ENCODE results near the gene LSM7. TPM values are rescaled to one million over a fixed set of nuclear protein-coding genes. Genes with fewer than 3 reads are reported as not detected.

LSM7 gene
- total and polyA plus RNA-seq, 2 experiments from 2014 or later, result 299 to 409 TPM

- Mint-ChIP-seq H3K27ac (no peak overlapping the region), H3K4me3 (no peak overlapping the region), H3K27me3 (ENCODE audit: insufficient read depth, low read depth, poor library complexity) (peaks cover 13% of the 10 kb centered on the region), H3K36me3 (ENCODE audit: low read depth) (no peaks in the 10 kb centered on the region), H3K4me1 (no peaks in the 10 kb centered on the region; the same call in 2 of the 3 replicates), H3K9me3 (peaks cover 10% of the 10 kb centered on the region; the same call in 2 of the 3 replicates)
- Histone ChIP-seq H3K4me3 (no peak overlapping the region), H4K20me1 (replicated peaks; ENCODE audit: insufficient read depth) (no peaks in the 10 kb centered on the region), H3K4me1 (ENCODE audit: insufficient read depth) (no peaks in the 10 kb centered on the region), H3K79me2 (replicated peaks; ENCODE audit: insufficient read depth) (no peaks in the 10 kb centered on the region), H3K4me2 (no peak overlapping the region), H3K27me3 (ENCODE audit: insufficient read depth) (no peaks in the 10 kb centered on the region), H3K27ac (ENCODE audit: low read depth) (no peak overlapping the region), H2AFZ (no peak overlapping the region), H3F3A (replicated peaks; ENCODE audit: low read depth) (no peaks in the 10 kb centered on the region), H3K36me3 (ENCODE audit: insufficient read depth) (no peaks in the 10 kb centered on the region), H3K9me2 (ENCODE audit: insufficient read depth) (0 out of 2 replicates have a peak, but pooled peaks cover 3% of the 10 kb centered on the region)
- DNase-seq (ENCODE audit: low spot score) (no peak), ATAC-seq (no peak; the same call in 2 of the 3 replicates)
- TF ChIP-seq, protein P1, sequence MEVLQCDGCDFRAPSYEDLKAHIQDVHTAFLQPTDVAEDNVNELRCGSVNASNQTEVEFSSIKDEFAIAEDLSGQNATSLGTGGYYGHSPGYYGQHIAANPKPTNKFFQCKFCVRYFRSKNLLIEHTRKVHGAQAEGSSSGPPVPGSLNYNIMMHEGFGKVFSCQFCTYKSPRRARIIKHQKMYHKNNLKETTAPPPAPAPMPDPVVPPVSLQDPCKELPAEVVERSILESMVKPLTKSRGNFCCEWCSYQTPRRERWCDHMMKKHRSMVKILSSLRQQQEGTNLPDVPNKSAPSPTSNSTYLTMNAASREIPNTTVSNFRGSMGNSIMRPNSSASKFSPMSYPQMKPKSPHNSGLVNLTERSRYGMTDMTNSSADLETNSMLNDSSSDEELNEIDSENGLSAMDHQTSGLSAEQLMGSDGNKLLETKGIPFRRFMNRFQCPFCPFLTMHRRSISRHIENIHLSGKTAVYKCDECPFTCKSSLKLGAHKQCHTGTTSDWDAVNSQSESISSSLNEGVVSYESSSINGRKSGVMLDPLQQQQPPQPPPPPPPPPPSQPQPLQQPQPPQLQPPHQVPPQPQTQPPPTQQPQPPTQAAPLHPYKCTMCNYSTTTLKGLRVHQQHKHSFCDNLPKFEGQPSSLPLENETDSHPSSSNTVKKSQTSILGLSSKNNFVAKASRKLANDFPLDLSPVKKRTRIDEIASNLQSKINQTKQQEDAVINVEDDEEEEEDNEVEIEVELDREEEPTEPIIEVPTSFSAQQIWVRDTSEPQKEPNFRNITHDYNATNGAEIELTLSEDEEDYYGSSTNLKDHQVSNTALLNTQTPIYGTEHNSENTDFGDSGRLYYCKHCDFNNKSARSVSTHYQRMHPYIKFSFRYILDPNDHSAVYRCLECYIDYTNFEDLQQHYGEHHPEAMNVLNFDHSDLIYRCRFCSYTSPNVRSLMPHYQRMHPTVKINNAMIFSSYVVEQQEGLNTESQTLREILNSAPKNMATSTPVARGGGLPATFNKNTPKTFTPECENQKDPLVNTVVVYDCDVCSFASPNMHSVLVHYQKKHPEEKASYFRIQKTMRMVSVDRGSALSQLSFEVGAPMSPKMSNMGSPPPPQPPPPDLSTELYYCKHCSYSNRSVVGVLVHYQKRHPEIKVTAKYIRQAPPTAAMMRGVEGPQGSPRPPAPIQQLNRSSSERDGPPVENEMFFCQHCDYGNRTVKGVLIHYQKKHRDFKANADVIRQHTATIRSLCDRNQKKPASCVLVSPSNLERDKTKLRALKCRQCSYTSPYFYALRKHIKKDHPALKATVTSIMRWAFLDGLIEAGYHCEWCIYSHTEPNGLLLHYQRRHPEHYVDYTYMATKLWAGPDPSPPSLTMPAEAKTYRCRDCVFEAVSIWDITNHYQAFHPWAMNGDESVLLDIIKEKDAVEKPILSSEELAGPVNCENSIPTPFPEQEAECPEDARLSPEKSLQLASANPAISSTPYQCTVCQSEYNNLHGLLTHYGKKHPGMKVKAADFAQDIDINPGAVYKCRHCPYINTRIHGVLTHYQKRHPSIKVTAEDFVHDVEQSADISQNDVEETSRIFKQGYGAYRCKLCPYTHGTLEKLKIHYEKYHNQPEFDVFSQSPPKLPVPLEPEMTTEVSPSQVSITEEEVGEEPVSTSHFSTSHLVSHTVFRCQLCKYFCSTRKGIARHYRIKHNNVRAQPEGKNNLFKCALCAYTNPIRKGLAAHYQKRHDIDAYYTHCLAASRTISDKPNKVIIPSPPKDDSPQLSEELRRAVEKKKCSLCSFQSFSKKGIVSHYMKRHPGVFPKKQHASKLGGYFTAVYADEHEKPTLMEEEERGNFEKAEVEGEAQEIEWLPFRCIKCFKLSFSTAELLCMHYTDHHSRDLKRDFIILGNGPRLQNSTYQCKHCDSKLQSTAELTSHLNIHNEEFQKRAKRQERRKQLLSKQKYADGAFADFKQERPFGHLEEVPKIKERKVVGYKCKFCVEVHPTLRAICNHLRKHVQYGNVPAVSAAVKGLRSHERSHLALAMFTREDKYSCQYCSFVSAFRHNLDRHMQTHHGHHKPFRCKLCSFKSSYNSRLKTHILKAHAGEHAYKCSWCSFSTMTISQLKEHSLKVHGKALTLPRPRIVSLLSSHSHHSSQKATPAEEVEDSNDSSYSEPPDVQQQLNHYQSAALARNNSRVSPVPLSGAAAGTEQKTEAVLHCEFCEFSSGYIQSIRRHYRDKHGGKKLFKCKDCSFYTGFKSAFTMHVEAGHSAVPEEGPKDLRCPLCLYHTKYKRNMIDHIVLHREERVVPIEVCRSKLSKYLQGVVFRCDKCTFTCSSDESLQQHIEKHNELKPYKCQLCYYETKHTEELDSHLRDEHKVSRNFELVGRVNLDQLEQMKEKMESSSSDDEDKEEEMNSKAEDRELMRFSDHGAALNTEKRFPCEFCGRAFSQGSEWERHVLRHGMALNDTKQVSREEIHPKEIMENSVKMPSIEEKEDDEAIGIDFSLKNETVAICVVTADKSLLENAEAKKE (CRISPR knock-in tag; IDR thresholded peaks at IDR 0.05), result no peak
- TF ChIP-seq ZNF331 (CRISPR knock-in tag; IDR thresholded peaks at IDR 0.05; ENCODE audit: low read depth) (no peak), EZH2phosphoT487 (IDR thresholded peaks at IDR 0.05; ENCODE audit: unreplicated experiment) (no peak), ZNF114 (CRISPR knock-in tag; IDR thresholded peaks at IDR 0.05) (no peak), EZH2 (IDR thresholded peaks at IDR 0.05; ENCODE audit: low read depth, unreplicated experiment) (no peak), CREB1 (CRISPR knock-in tag; IDR thresholded peaks at IDR 0.05; ENCODE audit: low read depth) (no peak), JUNB (IDR thresholded peaks at IDR 0.05; ENCODE audit: unreplicated experiment) (no peak)
- TF ChIP-seq, protein P2, sequence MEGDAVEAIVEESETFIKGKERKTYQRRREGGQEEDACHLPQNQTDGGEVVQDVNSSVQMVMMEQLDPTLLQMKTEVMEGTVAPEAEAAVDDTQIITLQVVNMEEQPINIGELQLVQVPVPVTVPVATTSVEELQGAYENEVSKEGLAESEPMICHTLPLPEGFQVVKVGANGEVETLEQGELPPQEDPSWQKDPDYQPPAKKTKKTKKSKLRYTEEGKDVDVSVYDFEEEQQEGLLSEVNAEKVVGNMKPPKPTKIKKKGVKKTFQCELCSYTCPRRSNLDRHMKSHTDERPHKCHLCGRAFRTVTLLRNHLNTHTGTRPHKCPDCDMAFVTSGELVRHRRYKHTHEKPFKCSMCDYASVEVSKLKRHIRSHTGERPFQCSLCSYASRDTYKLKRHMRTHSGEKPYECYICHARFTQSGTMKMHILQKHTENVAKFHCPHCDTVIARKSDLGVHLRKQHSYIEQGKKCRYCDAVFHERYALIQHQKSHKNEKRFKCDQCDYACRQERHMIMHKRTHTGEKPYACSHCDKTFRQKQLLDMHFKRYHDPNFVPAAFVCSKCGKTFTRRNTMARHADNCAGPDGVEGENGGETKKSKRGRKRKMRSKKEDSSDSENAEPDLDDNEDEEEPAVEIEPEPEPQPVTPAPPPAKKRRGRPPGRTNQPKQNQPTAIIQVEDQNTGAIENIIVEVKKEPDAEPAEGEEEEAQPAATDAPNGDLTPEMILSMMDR (conservative IDR thresholded peaks at IDR 0.05; ENCODE audit: low read depth in 2 of 2), result no peak
Observed at GRCh38 chr19:2371656-2372055, 43.3 kb upstream of the LSM7 start.

All from GM23338 (cell line).